Stimulated activated CD4-positive, alpha-beta T cell treated with anti-CD3 and anti-CD28 coated beads, Interleukin-15, amount 100 ng/mL, for 1 hour (primary cell): ENCODE measurements around the gene NEDD4L.

ENCODE experiments used
- DNase-seq, 2 donors: peaks; one replicate each; pipeline ENCODE4 v3.0.0-alpha.2; 2020; ENCODE audit warnings: low read depth in 1 of 2, low spot score in 1 of 2

Gene NEDD4L

GRCh38 chr18:58338961-58339592 is 295.1 kb downstream of the NEDD4L start:
- DNase-seq, result no peak

GRCh38 chr18:58339890-58340289 is 295.9 kb downstream of the NEDD4L start:
- no peak for DNase-seq

- DNase-seq, result no peak
Measured at GRCh38 chr18:58341916-58342315, 297.9 kb downstream of the NEDD4L start.

GRCh38 chr18:58344080-58344670 is 300.1 kb downstream of the NEDD4L start:
- DNase-seq, result no peak

GRCh38 chr18:58344861-58345463 is 300.9 kb downstream of the NEDD4L start:
- no peak for DNase-seq

GRCh38 chr18:58345875-58346274 is 301.8 kb downstream of the NEDD4L start:
- no peak for DNase-seq

- DNase-seq, result no peak
Measured at GRCh38 chr18:58347135-58347534, 303.1 kb downstream of the NEDD4L start.

GRCh38 chr18:58348517-58348916 is 304.5 kb downstream of the NEDD4L start:
- DNase-seq, result no peak

GRCh38 chr18:58348951-58349350 is 304.9 kb downstream of the NEDD4L start:
- DNase-seq, result no peak

GRCh38 chr18:58349650-58350049 is 305.6 kb downstream of the NEDD4L start:
- no peak for DNase-seq

GRCh38 chr18:58350526-58350925 is 306.5 kb downstream of the NEDD4L start:
- no peak for DNase-seq

GRCh38 chr18:58351776-58352175 is 307.8 kb downstream of the NEDD4L start:
- DNase-seq, result no peak

GRCh38 chr18:58353581-58353980 is 309.6 kb downstream of the NEDD4L start:
- DNase-seq, result no peak

- no peak for DNase-seq
Measured at GRCh38 chr18:58354051-58354450, 310.0 kb downstream of the NEDD4L start.

GRCh38 chr18:58354791-58355190 is 310.8 kb downstream of the NEDD4L start:
- DNase-seq, result no peak

- no peak for DNase-seq
Measured at GRCh38 chr18:58355243-58355642, 311.2 kb downstream of the NEDD4L start.

- DNase-seq, result no peak
Measured at GRCh38 chr18:58359218-58359617, 315.2 kb downstream of the NEDD4L start.

GRCh38 chr18:58359620-58360019 is 315.6 kb downstream of the NEDD4L start:
- no peak for DNase-seq

GRCh38 chr18:58360324-58360723 is 316.3 kb downstream of the NEDD4L start:
- DNase-seq, result no peak

GRCh38 chr18:58361212-58361611 is 317.2 kb downstream of the NEDD4L start:
- DNase-seq, result no peak

GRCh38 chr18:58362027-58362575 is 318.1 kb downstream of the NEDD4L start:
- no peak for DNase-seq

- no peak for DNase-seq
Measured at GRCh38 chr18:58362829-58363271, 318.8 kb downstream of the NEDD4L start.
